H1 (cell line): Measurements from ENCODE around the gene CEP128. TPM values are rescaled to one million over a fixed set of nuclear protein-coding genes. Genes with fewer than 3 reads are reported as not detected.

Experiments used
- CTCF ChIA-PET: fragments of 300-600 bp; sonication (Branson Sonifier 250); formaldehyde crosslinking; loops from one replicate; lab custom pipeline; 2021; ENCODE audit not compliant: partially characterized antibody; lab: Charles Lee
- POLR2A ChIA-PET: fragments of 300-600 bp; sonication (Branson Sonifier 250); formaldehyde crosslinking; loops from one replicate; lab custom pipeline; 2021; ENCODE audit warnings: inconsistent platforms; ENCODE audit not compliant: partially characterized antibody; lab: Charles Lee
- DNase-seq, 2 experiments: peaks; one replicate each; pipeline versions ENCODE4 v3.0.0 to v3.0.0-alpha.2; 2010 to 2022; ENCODE audit warnings: low spot score in 2 of 2, low read depth in 1 of 2, mixed read lengths in 1 of 2
- FAIRE-seq: peaks from 2 replicates; lab custom pipeline; 2011; peaks lifted over from hg19 to GRCh38; lab: Jason Lieb, UNC
- H2AFZ ChIP-seq: 2 replicates; pipeline ENCODE4 v1.8.1; 2012; ENCODE audit warnings: low read length, inconsistent platforms
- H2AK5ac ChIP-seq: 2 replicates; pipeline ENCODE4 v1.6.1; 2013; ENCODE audit warnings: low read depth, low read length
- H2BK120ac ChIP-seq: replicated peaks from 2 replicates; pipeline ENCODE3; 2013; ENCODE audit warnings: low read depth, low read length, inconsistent platforms
- H2BK12ac ChIP-seq: 2 replicates; pipeline ENCODE4 v1.6.1; 2013; ENCODE audit warnings: low read depth, low read length
- H2BK15ac ChIP-seq: 2 replicates; pipeline ENCODE4 v1.6.1; 2013; ENCODE audit warnings: low read length
- H2BK20ac ChIP-seq: 2 replicates; pipeline ENCODE4 v1.6.1; 2013; ENCODE audit warnings: low read length
- H2BK5ac ChIP-seq: 2 replicates; pipeline ENCODE4 v1.6.1; 2013; ENCODE audit warnings: low read depth, low read length
- H3K14ac ChIP-seq: 2 replicates; pipeline ENCODE4 v1.6.1; 2013; ENCODE audit warnings: inconsistent platforms; ENCODE audit not compliant: insufficient read length
- H3K18ac ChIP-seq: 2 replicates; pipeline ENCODE4 v1.6.1; 2013; ENCODE audit warnings: low read length; ENCODE audit errors: extremely low read depth
- H3K23ac ChIP-seq: 2 replicates; pipeline ENCODE4 v1.6.1; 2013; ENCODE audit warnings: inconsistent platforms; ENCODE audit not compliant: insufficient read length
- H3K23me2 ChIP-seq: 2 replicates; pipeline ENCODE4 v1.6.1; 2013; ENCODE audit warnings: low read depth, low read length
- H3K27ac ChIP-seq: 2 replicates; pipeline ENCODE4 v1.6.1; 2011; ENCODE audit warnings: low read depth, low read length, inconsistent platforms
- H3K27me3 ChIP-seq, 4 experiments: replicated peaks in 1 of 4; 1 replicate in 1 of 4; 2 replicates in 3 of 4; pipeline versions ENCODE4 v1.6.1 to v1.8.1; 2011 to 2013; ENCODE audit warnings: low read length in 3 of 4, mild to moderate bottlenecking in 3 of 4, inconsistent platforms in 2 of 4, mixed read lengths in 2 of 4, moderate library complexity in 1 of 4; ENCODE audit not compliant: control insufficient read depth in 3 of 4, insufficient read depth in 3 of 4; ENCODE audit errors: extremely low read depth in 1 of 4
- H3K36me3 ChIP-seq, 4 experiments: 2 replicates each; pipeline versions ENCODE4 v1.6.1 to v1.8.1; 2011 to 2013; ENCODE audit warnings: mild to moderate bottlenecking in 4 of 4, low read length in 3 of 4, moderate library complexity in 2 of 4, control low read depth in 1 of 4, inconsistent platforms in 1 of 4; ENCODE audit not compliant: insufficient read depth in 4 of 4, control insufficient read depth in 2 of 4
- H3K4ac ChIP-seq: replicated peaks from 2 replicates; pipeline ENCODE3; 2013; ENCODE audit warnings: low read length, low read depth, mixed read lengths, inconsistent platforms; ENCODE audit not compliant: insufficient read length
- H3K4me1 ChIP-seq, 4 experiments: replicated peaks in 1 of 4; 1 replicate in 1 of 4; 2 replicates in 3 of 4; pipeline versions ENCODE4 v1.6.1 to v1.8.1; 2011 to 2013; ENCODE audit warnings: low read length in 3 of 4, inconsistent platforms in 2 of 4, mixed read lengths in 1 of 4; ENCODE audit not compliant: insufficient read depth in 4 of 4, control insufficient read depth in 3 of 4
- H3K4me2 ChIP-seq, 2 experiments: 2 replicates each; pipeline versions ENCODE4 v1.6.1 to v1.8.1; 2011 to 2013; ENCODE audit warnings: low read depth in 2 of 2, low read length in 2 of 2, control low read depth in 1 of 2, inconsistent platforms in 1 of 2, mild to moderate bottlenecking in 1 of 2; ENCODE audit not compliant: insufficient read depth in 1 of 2
- H3K4me3 ChIP-seq, 4 experiments: fragments of 200-600, 300-600 bp in 1 of 4; sonication (generic), shearing (Covaris generic), sonication (Bioruptor Twin) in 1 of 4; 2 replicates each; pipeline versions ENCODE4 v1.5.1 to v1.8.1; 2011 to 2016; ENCODE audit warnings: low read length in 4 of 4, low read depth in 3 of 4, control low read depth in 2 of 4, inconsistent platforms in 2 of 4, mild to moderate bottlenecking in 2 of 4, mixed read lengths in 1 of 4, moderate library complexity in 1 of 4; ENCODE audit not compliant: insufficient read depth in 2 of 4; ENCODE audit errors: extremely low read depth in 1 of 4
- H3K56ac ChIP-seq: replicated peaks from 2 replicates; pipeline ENCODE3; 2013; ENCODE audit warnings: low read depth, mild to moderate bottlenecking, mixed read lengths, low read length, inconsistent platforms; ENCODE audit not compliant: insufficient read length
- H3K79me1 ChIP-seq: 2 replicates; pipeline ENCODE4 v1.6.1; 2013; ENCODE audit warnings: low read depth, low read length, control low read depth
- H3K79me2 ChIP-seq, 2 experiments: 2 replicates each; pipeline versions ENCODE4 v1.6.1 to v1.8.1; 2012 to 2013; ENCODE audit warnings: low read length in 2 of 2, mild to moderate bottlenecking in 2 of 2, inconsistent platforms in 1 of 2; ENCODE audit not compliant: insufficient read depth in 2 of 2, control insufficient read depth in 1 of 2
- H3K9ac ChIP-seq, 4 experiments: replicated peaks in 1 of 4; 1 replicate in 1 of 4; 2 replicates in 3 of 4; pipeline versions ENCODE4 v1.6.1 to v1.8.1; 2011 to 2013; ENCODE audit warnings: low read depth in 3 of 4, low read length in 3 of 4, control low read depth in 2 of 4, mild to moderate bottlenecking in 2 of 4, moderate library complexity in 2 of 4, inconsistent platforms in 1 of 4; ENCODE audit errors: extremely low read depth in 1 of 4
- H3K9me3 ChIP-seq, 2 experiments: 2 replicates each; pipeline versions ENCODE4 v1.6.1 to v1.8.1; 2012 to 2013; ENCODE audit warnings: mild to moderate bottlenecking in 2 of 2, moderate library complexity in 2 of 2, control low read depth in 1 of 2, inconsistent platforms in 1 of 2, low read depth in 1 of 2, low read length in 1 of 2, mixed read lengths in 1 of 2; ENCODE audit not compliant: insufficient read depth in 2 of 2
- H4K20me1 ChIP-seq, 2 experiments: replicated peaks in 1 of 2; 2 replicates each; pipeline versions ENCODE3 to v1.8.1; 2011 to 2013; ENCODE audit warnings: inconsistent platforms in 2 of 2, low read length in 2 of 2, mild to moderate bottlenecking in 1 of 2; ENCODE audit not compliant: insufficient read depth in 2 of 2, control insufficient read depth in 1 of 2
- H4K5ac ChIP-seq: 2 replicates; pipeline ENCODE4 v1.6.1; 2013; ENCODE audit warnings: low read length, low read depth, mixed read lengths, inconsistent platforms; ENCODE audit not compliant: insufficient read length
- H4K8ac ChIP-seq: 2 replicates; pipeline ENCODE4 v1.8.0; 2013; ENCODE audit warnings: mild to moderate bottlenecking, moderate library complexity, low read length, inconsistent platforms; ENCODE audit not compliant: insufficient read depth; ENCODE audit errors: extremely low read depth
- H4K91ac ChIP-seq: replicated peaks from 2 replicates; pipeline ENCODE3; 2013; ENCODE audit warnings: low read length, mixed read lengths, inconsistent platforms; ENCODE audit not compliant: insufficient read length
- BACH1 ChIP-seq: IDR thresholded peaks from 2 replicates; pipeline ENCODE4 v1.6.1; 2012; ENCODE audit warnings: low read length, improper control_type of control experiment
- BCL11A ChIP-seq, 2 experiments: IDR thresholded peaks; one replicate each; pipeline ENCODE4 v1.6.1; 2011; ENCODE audit warnings: low read depth in 2 of 2, low read length in 2 of 2, mild to moderate bottlenecking in 2 of 2
- BRCA1 ChIP-seq: IDR thresholded peaks from 2 replicates; pipeline ENCODE4 v1.6.1; 2012; ENCODE audit warnings: low read depth, low read length, improper control_type of control experiment
- CBX5 ChIP-seq: fragments of 300-800, 300-1000 bp; sonication (generic); IDR thresholded peaks from 2 replicates; pipeline ENCODE4 v1.7.1; 2016; ENCODE audit warnings: antibody characterized with exemption, low read length, low read depth
- CEBPB ChIP-seq: IDR thresholded peaks from 2 replicates; pipeline ENCODE4 v1.6.1; 2012; ENCODE audit warnings: low read depth, low read length
- CREB1 ChIP-seq: IDR thresholded peaks from 2 replicates; pipeline ENCODE4 v1.6.1; 2012; ENCODE audit warnings: inconsistent platforms
- JUN ChIP-seq: IDR thresholded peaks from 2 replicates; pipeline ENCODE4 v1.6.1; 2011; ENCODE audit warnings: low read depth, mild to moderate bottlenecking, improper control_type of control experiment, low read length
- KDM5A ChIP-seq: fragments of 200-600 bp; IDR thresholded peaks from 2 replicates; pipeline ENCODE4 v1.7.1; 2012; ENCODE audit warnings: mild to moderate bottlenecking, low read length, inconsistent platforms, mixed read lengths
- NRF1 ChIP-seq: IDR thresholded peaks from 2 replicates; pipeline ENCODE4 v1.6.1; 2011; ENCODE audit warnings: mild to moderate bottlenecking, low read depth, low read length, improper control_type of control experiment
- RAD21 ChIP-seq, 2 experiments: IDR thresholded peaks in 1 of 2; conservative IDR thresholded peaks in 1 of 2; 2 replicates each; pipeline ENCODE4 v1.6.1; 2011; ENCODE audit warnings: low read depth in 2 of 2, low read length in 2 of 2, improper control_type of control experiment in 1 of 2, inconsistent platforms in 1 of 2, mild to moderate bottlenecking in 1 of 2, moderate library complexity in 1 of 2
- RNF2 ChIP-seq: fragments of 200-900, 300-1000 bp; sonication (generic); IDR thresholded peaks from 2 replicates; pipeline ENCODE4 v1.7.1; 2016; ENCODE audit warnings: borderline replicate concordance, low read depth, mild to moderate bottlenecking, antibody characterized with exemption, low read length; ENCODE audit not compliant: poor library complexity, severe bottlenecking; ENCODE audit errors: missing control alignments
- SIRT6 ChIP-seq: IDR thresholded peaks from one replicate; pipeline ENCODE4 v1.7.1; 2012; ENCODE audit warnings: low read length, inconsistent platforms
- SIX5 ChIP-seq: IDR thresholded peaks from 2 replicates; pipeline ENCODE4 v1.6.1; 2011; ENCODE audit warnings: mild to moderate bottlenecking, low read depth, low read length
- TAF1 ChIP-seq: IDR thresholded peaks from 2 replicates; pipeline ENCODE4 v1.6.1; 2011; ENCODE audit warnings: mild to moderate bottlenecking, low read depth, low read length
- TEAD4 ChIP-seq: IDR thresholded peaks from 2 replicates; pipeline ENCODE4 v1.6.1; 2012; ENCODE audit warnings: low read depth, low read length, inconsistent platforms, mixed read lengths
- WGBS, 2 experiments: shearing (Covaris generic) in 1 of 2; methylation state at CpG; one replicate each; pipeline versions ENCODE4 v1.1.6 to v1.1.7; 2013 to 2015; ENCODE audit warnings: low lambda C conversion rate in 2 of 2, mixed read lengths in 2 of 2, inconsistent platforms in 1 of 2, low coverage in 1 of 2, missing lambda C conversion rate in 1 of 2; ENCODE audit not compliant: insufficient replicate concordance in 2 of 2, insufficient coverage in 1 of 2, insufficient read length in 1 of 2; ENCODE audit errors: extremely low coverage in 1 of 2, missing lambda C conversion rate in 1 of 2; 5-methylcytosine and 5-hydroxymethylcytosine counted together
- polyA plus RNA-seq, 7 experiments: library from polyadenylated mRNA; depleted of rRNA in 3 of 7; stranded (reverse) in 5 of 7; unstranded in 2 of 7; fragments of >200 nt in 5 of 7; fragments of 200-250 nt in 2 of 7; gene quantifications; 1 replicate in 5 of 7; 2 replicates in 1 of 7; 4 replicates in 1 of 7; pipeline versions ENCODE4 v1.2.1 to v1.2.3, GENCODE V29; 2011 to 2013; ENCODE audit warnings: missing spikeins in 2 of 7, mixed read lengths in 2 of 7
- total RNA-seq: library from RNA; stranded (reverse); fragmentation: NEBNext Ultra II Directional; extraction: Animal tissue kit (Norgen Biotek cat#: 25700); gene quantifications from 2 replicates; pipeline ENCODE4 v1.2.1, GENCODE V29; 2021
- TF ChIP-seq, protein P1 (sequence below): IDR thresholded peaks from 2 replicates; pipeline ENCODE4 v1.6.1; 2012; ENCODE audit warnings: inconsistent platforms

Gene CEP128
- total and polyA plus RNA-seq, 2 of the 8 experiments (the other 6 are each of a cell fraction or from before 2014, with no cell fraction given), result 1.9 to 17.0 TPM

DNA sequence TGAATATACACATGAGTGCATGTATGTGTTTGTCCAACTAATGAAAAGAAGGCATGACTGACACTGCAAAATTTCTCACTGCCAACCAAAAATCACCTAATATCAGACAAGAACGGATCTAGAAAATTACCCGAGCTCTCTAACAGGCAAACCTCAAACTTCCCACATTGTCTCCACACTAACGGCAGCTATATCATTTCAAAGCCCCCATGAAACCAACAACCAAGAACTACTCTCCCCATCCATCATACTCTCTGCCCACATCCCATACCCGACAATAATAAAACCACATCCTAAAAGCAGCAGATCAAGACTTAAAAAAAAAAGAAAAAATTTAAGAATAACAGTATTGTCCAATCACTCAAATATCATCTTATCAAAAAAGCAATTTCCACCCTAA, 227.1 kb downstream of the CEP128 start:
- Histone ChIP-seq H3K23me2 (no peaks in the 10 kb centered on the region), H3K56ac (peak overlapping the region; percentile 53), H2BK12ac (no peak overlapping the region), H2AFZ (no peak overlapping the region), H3K9ac (no peak overlapping the region), H2BK120ac (no peak overlapping the region), H3K27ac (no peak overlapping the region), H2BK15ac (no peak overlapping the region), H3K27me3 (no peaks in the 10 kb centered on the region), H3K36me3 (no peaks in the 10 kb centered on the region), H3K23ac (no peak overlapping the region), H2BK20ac (no peak overlapping the region), H3K4me1 (no peaks in the 10 kb centered on the region), H4K5ac (no peak overlapping the region), H4K8ac (no peak overlapping the region), H3K14ac (no peak overlapping the region), H3K4ac (no peak overlapping the region), H3K9me3 (no peaks in the 10 kb centered on the region), H4K91ac (no peak overlapping the region), H3K79me1 (no peaks in the 10 kb centered on the region), H3K18ac (no peak overlapping the region), H3K4me3 (no peak overlapping the region), H2AK5ac (no peak overlapping the region), H3K79me2 (no peaks in the 10 kb centered on the region), H3K4me2 (no peak overlapping the region), H2BK5ac (no peak overlapping the region), H4K20me1 (peaks cover 0 to 5% of the 10 kb centered on the region in 2 experiments)
- no peak for TF ChIP-seq NRF1
- no peak for TF ChIP-seq BCL11A (IDR thresholded peaks at IDR 0.05; ENCODE audit: low read depth in 2 of 2, low read length in 2 of 2)
- no peak for TF ChIP-seq BRCA1
- no peak for TF ChIP-seq CBX5
- TF ChIP-seq, protein P1, sequence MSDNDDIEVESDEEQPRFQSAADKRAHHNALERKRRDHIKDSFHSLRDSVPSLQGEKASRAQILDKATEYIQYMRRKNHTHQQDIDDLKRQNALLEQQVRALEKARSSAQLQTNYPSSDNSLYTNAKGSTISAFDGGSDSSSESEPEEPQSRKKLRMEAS, result no peak
- TF ChIP-seq KDM5A, result no peak
- TF ChIP-seq SIRT6, result no peak
- no peak for TF ChIP-seq CEBPB
- no peak for TF ChIP-seq RNF2
- no peak for TF ChIP-seq CREB1
- no peak for TF ChIP-seq JUN
- no peak for TF ChIP-seq SIX5
- no peak for TF ChIP-seq RAD21 (IDR thresholded peaks at IDR 0.05 in 1 of 2, conservative IDR thresholded peaks at IDR 0.05 in 1 of 2; ENCODE audit: low read depth in 2 of 2, low read length in 2 of 2)
- no peak for TF ChIP-seq TAF1
- TF ChIP-seq TEAD4, result no peak
- no peak for TF ChIP-seq BACH1
- whole genome bisulfite sequencing, 2 experiments, result 85 to 100% methylated on average over 1 to 4 of the region's 4 CpGs
- CTCF ChIA-PET, result interaction anchor here (0.5 kb wide), 1 partner anchor 106 kb away, joined by 3 read pairs; no protein-coding TSS in a partner anchor
- POLR2A ChIA-PET, result no interaction called here
- DNase-seq, result no peak
- FAIRE-seq, result no peak
